ENCODE results near the gene PTPN7. TPM values are rescaled to one million over a fixed set of nuclear protein-coding genes. Genes with fewer than 3 reads are reported as not detected.

Gene PTPN7
- total and polyA plus RNA-seq, 2 of the 13 experiments (the other 11 are each of a cell fraction or from before 2014, with no cell fraction given), result not detected

DNA sequence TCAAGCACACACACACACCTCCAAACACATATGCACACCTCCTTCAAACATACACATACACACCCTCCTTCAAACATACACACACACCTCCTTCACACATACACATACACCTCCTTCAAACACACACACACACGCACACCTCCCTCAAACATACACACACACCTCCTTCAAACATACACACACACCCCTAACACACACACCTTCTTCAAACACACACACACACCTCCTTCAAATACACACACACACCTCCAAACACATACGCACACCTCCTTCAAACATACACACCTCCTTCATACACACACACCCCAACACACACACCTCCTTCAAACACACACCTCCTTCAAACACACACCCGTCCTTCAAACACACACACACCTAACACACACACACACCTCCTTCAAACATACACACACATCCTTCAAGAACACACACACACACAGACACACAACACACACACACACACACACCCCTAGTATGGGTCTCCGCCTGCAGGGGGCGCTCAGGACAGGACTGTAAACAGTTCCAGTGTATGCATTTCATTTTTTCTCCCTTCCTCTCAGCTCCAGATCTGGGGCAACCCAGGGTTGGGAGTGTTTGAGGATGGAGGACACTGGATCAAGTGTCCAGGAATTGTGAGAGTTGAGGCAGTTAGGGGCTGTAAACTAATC, 45.3 kb upstream of the PTPN7 start:
- no peaks in the 10 kb centered on the region for H3K36me3 ChIP-seq (replicated peaks in 1 of 2; ENCODE audit: control insufficient read depth in 1 of 2, insufficient read depth in 2 of 2, low read length in 2 of 2)
- H3K27me3 ChIP-seq (ENCODE audit: control insufficient read depth in 1 of 2, insufficient read depth in 2 of 2, low read length in 2 of 2), result peaks cover under 1 to 7% of the 10 kb centered on the region in 2 experiments; a peak in 2 of 5 replicates
- H4K20me1 ChIP-seq (ENCODE audit: insufficient read depth, low read length), result no peaks in the 10 kb centered on the region
- POLR2A ChIA-PET, result no interaction called here
- H2AFZ ChIP-seq (ENCODE audit: low read length), result no peak overlapping the region
- WGBS (ENCODE audit: low lambda C conversion rate), result 39% methylated on average over 5 of the region's 5 CpGs
- H3K9ac ChIP-seq (ENCODE audit: insufficient read depth, low read depth, low read length), result no peak overlapping the region
- BruUV-seq (replicated peaks), result no TSS peak
- no peaks in the 10 kb centered on the region for H3K4me1 ChIP-seq (ENCODE audit: insufficient read depth, low read length)
- H3K9me3 ChIP-seq (ENCODE audit: low read length), result no peaks in the 10 kb centered on the region
- FAIRE-seq (no peak), DNase-seq (ENCODE audit: low spot score) (no peak), ATAC-seq (no peak)
- in situ Hi-C loops (cut with HindIII; ENCODE audit: extremely low pct_ligation_motif_present, low pct_unique_long_range_greater_than_20kb), result no loop called here
- no peak overlapping the region for H3K4me3 ChIP-seq (replicated peaks in 1 of 3; ENCODE audit: insufficient read depth in 1 of 3, low read depth in 2 of 3, low read length in 3 of 3)
- no peaks in the 10 kb centered on the region for H3K79me2 ChIP-seq (ENCODE audit: insufficient read depth, low read length)
- H3K27ac ChIP-seq (ENCODE audit: extremely low read length, insufficient read depth, low read length), result no peak overlapping the region
- CTCF ChIA-PET (ENCODE audit: low intra/inter-chr PET ratio, low total read pairs), result no interaction called here
- TF ChIP-seq NR1H2 (CRISPR knock-in tag; IDR thresholded peaks at IDR 0.05; ENCODE audit: borderline replicate concordance, low read depth) (no peak), ZBTB42 (CRISPR knock-in tag; IDR thresholded peaks at IDR 0.05) (no peak), NONO (IDR thresholded peaks at IDR 0.05) (0 out of 2 replicates have a peak, but pooled peaks have one; percentile 4), NONO (CRISPR knock-in tag; conservative IDR thresholded peaks at IDR 0.05) (no peak), ZNF749 (CRISPR knock-in tag; IDR thresholded peaks at IDR 0.05; ENCODE audit: borderline replicate concordance) (no peak), HNRNPLL (IDR thresholded peaks at IDR 0.05; ENCODE audit: low read depth, low read length, poor library complexity, severe bottlenecking) (no peak), LCORL (IDR thresholded peaks at IDR 0.05) (peak; percentile 10; the same call in 1 of the 2 replicates), LCORL (CRISPR knock-in tag; IDR thresholded peaks at IDR 0.05) (no peak), ISL2 (CRISPR knock-in tag; IDR thresholded peaks at IDR 0.05) (no peak), FOXA1 (IDR thresholded peaks at IDR 0.05) (peak; percentile 12; the same call in 1 of the 2 replicates), FOXA1 (CRISPR knock-in tag; IDR thresholded peaks at IDR 0.05) (no peak)
- TF ChIP-seq, protein P1, sequence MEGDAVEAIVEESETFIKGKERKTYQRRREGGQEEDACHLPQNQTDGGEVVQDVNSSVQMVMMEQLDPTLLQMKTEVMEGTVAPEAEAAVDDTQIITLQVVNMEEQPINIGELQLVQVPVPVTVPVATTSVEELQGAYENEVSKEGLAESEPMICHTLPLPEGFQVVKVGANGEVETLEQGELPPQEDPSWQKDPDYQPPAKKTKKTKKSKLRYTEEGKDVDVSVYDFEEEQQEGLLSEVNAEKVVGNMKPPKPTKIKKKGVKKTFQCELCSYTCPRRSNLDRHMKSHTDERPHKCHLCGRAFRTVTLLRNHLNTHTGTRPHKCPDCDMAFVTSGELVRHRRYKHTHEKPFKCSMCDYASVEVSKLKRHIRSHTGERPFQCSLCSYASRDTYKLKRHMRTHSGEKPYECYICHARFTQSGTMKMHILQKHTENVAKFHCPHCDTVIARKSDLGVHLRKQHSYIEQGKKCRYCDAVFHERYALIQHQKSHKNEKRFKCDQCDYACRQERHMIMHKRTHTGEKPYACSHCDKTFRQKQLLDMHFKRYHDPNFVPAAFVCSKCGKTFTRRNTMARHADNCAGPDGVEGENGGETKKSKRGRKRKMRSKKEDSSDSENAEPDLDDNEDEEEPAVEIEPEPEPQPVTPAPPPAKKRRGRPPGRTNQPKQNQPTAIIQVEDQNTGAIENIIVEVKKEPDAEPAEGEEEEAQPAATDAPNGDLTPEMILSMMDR (CRISPR knock-in tag; IDR thresholded peaks at IDR 0.05), result peak; percentile 42
- TF ChIP-seq, protein P2, sequence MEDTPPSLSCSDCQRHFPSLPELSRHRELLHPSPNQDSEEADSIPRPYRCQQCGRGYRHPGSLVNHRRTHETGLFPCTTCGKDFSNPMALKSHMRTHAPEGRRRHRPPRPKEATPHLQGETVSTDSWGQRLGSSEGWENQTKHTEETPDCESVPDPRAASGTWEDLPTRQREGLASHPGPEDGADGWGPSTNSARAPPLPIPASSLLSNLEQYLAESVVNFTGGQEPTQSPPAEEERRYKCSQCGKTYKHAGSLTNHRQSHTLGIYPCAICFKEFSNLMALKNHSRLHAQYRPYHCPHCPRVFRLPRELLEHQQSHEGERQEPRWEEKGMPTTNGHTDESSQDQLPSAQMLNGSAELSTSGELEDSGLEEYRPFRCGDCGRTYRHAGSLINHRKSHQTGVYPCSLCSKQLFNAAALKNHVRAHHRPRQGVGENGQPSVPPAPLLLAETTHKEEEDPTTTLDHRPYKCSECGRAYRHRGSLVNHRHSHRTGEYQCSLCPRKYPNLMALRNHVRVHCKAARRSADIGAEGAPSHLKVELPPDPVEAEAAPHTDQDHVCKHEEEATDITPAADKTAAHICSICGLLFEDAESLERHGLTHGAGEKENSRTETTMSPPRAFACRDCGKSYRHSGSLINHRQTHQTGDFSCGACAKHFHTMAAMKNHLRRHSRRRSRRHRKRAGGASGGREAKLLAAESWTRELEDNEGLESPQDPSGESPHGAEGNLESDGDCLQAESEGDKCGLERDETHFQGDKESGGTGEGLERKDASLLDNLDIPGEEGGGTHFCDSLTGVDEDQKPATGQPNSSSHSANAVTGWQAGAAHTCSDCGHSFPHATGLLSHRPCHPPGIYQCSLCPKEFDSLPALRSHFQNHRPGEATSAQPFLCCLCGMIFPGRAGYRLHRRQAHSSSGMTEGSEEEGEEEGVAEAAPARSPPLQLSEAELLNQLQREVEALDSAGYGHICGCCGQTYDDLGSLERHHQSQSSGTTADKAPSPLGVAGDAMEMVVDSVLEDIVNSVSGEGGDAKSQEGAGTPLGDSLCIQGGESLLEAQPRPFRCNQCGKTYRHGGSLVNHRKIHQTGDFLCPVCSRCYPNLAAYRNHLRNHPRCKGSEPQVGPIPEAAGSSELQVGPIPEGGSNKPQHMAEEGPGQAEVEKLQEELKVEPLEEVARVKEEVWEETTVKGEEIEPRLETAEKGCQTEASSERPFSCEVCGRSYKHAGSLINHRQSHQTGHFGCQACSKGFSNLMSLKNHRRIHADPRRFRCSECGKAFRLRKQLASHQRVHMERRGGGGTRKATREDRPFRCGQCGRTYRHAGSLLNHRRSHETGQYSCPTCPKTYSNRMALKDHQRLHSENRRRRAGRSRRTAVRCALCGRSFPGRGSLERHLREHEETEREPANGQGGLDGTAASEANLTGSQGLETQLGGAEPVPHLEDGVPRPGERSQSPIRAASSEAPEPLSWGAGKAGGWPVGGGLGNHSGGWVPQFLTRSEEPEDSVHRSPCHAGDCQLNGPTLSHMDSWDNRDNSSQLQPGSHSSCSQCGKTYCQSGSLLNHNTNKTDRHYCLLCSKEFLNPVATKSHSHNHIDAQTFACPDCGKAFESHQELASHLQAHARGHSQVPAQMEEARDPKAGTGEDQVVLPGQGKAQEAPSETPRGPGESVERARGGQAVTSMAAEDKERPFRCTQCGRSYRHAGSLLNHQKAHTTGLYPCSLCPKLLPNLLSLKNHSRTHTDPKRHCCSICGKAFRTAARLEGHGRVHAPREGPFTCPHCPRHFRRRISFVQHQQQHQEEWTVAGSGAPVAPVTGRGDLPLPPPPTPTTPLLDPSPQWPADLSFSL (CRISPR knock-in tag; IDR thresholded peaks at IDR 0.05), result peak; percentile 95
- intact Hi-C loops (cut with micrococcal nuclease; ENCODE audit: unreplicated experiment), result no loop called here
- H3K4me2 ChIP-seq (ENCODE audit: low read depth, low read length), result no peak overlapping the region
